Measurements from ENCODE around the gene HYAL3. TPM values are rescaled to one million over a fixed set of nuclear protein-coding genes. Genes with fewer than 3 reads are reported as not detected.

HYAL3 gene
- total and polyA plus RNA-seq, 2 of the 13 experiments (the other 11 are each of a cell fraction or from before 2014, with no cell fraction given): 5.5 to 10.4 TPM

DNA sequence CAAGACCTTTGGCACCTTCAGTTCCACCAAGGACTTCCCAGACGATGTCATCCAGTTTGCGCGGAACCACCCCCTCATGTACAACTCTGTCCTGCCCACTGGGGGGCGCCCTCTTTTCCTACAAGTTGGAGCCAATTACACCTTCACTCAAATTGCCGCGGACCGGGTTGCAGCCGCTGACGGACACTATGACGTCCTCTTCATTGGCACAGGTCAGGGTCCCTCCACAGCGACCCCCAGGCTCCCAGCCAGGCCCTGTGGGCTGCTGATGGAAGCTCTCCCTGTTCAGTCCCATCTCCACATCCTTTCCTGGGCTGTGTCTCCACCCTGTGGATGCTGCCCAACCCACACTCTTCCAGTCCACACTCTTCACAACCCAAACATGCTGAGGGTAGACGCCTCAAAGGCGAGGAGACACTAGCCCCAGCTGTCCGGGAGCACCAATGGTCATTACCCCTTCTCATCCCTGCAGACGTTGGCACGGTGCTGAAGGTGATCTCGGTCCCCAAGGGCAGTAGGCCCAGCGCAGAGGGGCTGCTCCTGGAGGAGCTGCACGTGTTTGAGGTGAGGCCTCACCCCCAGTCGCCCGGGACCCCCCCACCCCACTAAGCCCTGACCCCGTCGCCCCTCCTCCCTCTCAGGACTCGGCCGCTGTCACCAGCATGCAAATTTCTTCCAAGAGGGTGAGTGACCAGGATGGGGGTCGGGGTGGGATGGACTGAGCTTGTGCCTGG is 24.7 kb downstream of the HYAL3 start (continued):
- TF ChIP-seq ZFAT (CRISPR knock-in tag; conservative IDR thresholded peaks at IDR 0.05) (no peak), ZNF546 (CRISPR knock-in tag; conservative IDR thresholded peaks at IDR 0.05) (no peak), POLR2G (IDR thresholded peaks at IDR 0.05; ENCODE audit: low read depth, low read length) (0 out of 2 replicates have a peak, but pooled peaks have one; percentile 18), NPAS2 (CRISPR knock-in tag; IDR thresholded peaks at IDR 0.05; ENCODE audit: borderline replicate concordance) (no peak), ZNF615 (CRISPR knock-in tag; IDR thresholded peaks at IDR 0.05; ENCODE audit: borderline replicate concordance) (no peak), IKZF4 (CRISPR knock-in tag; IDR thresholded peaks at IDR 0.05; ENCODE audit: borderline replicate concordance, low read depth, not compliant biosample characterization) (no peak), BCL6 (CRISPR knock-in tag; IDR thresholded peaks at IDR 0.05) (no peak)
- TF ChIP-seq, protein P1, sequence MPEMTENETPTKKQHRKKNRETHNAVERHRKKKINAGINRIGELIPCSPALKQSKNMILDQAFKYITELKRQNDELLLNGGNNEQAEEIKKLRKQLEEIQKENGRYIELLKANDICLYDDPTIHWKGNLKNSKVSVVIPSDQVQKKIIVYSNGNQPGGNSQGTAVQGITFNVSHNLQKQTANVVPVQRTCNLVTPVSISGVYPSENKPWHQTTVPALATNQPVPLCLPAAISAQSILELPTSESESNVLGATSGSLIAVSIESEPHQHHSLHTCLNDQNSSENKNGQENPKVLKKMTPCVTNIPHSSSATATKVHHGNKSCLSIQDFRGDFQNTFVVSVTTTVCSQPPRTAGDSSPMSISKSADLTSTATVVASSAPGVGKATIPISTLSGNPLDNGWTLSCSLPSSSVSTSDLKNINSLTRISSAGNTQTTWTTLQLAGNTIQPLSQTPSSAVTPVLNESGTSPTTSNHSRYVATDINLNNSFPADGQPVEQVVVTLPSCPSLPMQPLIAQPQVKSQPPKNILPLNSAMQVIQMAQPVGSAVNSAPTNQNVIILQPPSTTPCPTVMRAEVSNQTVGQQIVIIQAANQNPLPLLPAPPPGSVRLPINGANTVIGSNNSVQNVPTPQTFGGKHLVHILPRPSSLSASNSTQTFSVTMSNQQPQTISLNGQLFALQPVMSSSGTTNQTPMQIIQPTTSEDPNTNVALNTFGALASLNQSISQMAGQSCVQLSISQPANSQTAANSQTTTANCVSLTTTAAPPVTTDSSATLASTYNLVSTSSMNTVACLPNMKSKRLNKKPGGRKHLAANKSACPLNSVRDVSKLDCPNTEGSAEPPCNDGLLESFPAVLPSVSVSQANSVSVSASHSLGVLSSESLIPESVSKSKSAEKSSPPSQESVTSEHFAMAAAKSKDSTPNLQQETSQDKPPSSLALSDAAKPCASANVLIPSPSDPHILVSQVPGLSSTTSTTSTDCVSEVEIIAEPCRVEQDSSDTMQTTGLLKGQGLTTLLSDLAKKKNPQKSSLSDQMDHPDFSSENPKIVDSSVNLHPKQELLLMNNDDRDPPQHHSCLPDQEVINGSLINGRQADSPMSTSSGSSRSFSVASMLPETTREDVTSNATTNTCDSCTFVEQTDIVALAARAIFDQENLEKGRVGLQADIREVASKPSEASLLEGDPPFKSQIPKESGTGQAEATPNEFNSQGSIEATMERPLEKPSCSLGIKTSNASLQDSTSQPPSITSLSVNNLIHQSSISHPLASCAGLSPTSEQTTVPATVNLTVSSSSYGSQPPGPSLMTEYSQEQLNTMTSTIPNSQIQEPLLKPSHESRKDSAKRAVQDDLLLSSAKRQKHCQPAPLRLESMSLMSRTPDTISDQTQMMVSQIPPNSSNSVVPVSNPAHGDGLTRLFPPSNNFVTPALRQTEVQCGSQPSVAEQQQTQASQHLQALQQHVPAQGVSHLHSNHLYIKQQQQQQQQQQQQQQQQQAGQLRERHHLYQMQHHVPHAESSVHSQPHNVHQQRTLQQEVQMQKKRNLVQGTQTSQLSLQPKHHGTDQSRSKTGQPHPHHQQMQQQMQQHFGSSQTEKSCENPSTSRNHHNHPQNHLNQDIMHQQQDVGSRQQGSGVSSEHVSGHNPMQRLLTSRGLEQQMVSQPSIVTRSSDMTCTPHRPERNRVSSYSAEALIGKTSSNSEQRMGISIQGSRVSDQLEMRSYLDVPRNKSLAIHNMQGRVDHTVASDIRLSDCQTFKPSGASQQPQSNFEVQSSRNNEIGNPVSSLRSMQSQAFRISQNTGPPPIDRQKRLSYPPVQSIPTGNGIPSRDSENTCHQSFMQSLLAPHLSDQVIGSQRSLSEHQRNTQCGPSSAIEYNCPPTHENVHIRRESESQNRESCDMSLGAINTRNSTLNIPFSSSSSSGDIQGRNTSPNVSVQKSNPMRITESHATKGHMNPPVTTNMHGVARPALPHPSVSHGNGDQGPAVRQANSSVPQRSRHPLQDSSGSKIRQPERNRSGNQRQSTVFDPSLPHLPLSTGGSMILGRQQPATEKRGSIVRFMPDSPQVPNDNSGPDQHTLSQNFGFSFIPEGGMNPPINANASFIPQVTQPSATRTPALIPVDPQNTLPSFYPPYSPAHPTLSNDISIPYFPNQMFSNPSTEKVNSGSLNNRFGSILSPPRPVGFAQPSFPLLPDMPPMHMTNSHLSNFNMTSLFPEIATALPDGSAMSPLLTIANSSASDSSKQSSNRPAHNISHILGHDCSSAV (CRISPR knock-in tag; IDR thresholded peaks at IDR 0.05; ENCODE audit: borderline replicate concordance): no peak
- TF ChIP-seq, protein P2, sequence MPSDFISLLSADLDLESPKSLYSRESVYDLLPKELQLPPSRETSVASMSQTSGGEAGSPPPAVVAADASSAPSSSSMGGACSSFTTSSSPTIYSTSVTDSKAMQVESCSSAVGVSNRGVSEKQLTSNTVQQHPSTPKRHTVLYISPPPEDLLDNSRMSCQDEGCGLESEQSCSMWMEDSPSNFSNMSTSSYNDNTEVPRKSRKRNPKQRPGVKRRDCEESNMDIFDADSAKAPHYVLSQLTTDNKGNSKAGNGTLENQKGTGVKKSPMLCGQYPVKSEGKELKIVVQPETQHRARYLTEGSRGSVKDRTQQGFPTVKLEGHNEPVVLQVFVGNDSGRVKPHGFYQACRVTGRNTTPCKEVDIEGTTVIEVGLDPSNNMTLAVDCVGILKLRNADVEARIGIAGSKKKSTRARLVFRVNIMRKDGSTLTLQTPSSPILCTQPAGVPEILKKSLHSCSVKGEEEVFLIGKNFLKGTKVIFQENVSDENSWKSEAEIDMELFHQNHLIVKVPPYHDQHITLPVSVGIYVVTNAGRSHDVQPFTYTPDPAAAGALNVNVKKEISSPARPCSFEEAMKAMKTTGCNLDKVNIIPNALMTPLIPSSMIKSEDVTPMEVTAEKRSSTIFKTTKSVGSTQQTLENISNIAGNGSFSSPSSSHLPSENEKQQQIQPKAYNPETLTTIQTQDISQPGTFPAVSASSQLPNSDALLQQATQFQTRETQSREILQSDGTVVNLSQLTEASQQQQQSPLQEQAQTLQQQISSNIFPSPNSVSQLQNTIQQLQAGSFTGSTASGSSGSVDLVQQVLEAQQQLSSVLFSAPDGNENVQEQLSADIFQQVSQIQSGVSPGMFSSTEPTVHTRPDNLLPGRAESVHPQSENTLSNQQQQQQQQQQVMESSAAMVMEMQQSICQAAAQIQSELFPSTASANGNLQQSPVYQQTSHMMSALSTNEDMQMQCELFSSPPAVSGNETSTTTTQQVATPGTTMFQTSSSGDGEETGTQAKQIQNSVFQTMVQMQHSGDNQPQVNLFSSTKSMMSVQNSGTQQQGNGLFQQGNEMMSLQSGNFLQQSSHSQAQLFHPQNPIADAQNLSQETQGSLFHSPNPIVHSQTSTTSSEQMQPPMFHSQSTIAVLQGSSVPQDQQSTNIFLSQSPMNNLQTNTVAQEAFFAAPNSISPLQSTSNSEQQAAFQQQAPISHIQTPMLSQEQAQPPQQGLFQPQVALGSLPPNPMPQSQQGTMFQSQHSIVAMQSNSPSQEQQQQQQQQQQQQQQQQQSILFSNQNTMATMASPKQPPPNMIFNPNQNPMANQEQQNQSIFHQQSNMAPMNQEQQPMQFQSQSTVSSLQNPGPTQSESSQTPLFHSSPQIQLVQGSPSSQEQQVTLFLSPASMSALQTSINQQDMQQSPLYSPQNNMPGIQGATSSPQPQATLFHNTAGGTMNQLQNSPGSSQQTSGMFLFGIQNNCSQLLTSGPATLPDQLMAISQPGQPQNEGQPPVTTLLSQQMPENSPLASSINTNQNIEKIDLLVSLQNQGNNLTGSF (CRISPR knock-in tag; IDR thresholded peaks at IDR 0.05): no peak
- TF ChIP-seq, protein P3, sequence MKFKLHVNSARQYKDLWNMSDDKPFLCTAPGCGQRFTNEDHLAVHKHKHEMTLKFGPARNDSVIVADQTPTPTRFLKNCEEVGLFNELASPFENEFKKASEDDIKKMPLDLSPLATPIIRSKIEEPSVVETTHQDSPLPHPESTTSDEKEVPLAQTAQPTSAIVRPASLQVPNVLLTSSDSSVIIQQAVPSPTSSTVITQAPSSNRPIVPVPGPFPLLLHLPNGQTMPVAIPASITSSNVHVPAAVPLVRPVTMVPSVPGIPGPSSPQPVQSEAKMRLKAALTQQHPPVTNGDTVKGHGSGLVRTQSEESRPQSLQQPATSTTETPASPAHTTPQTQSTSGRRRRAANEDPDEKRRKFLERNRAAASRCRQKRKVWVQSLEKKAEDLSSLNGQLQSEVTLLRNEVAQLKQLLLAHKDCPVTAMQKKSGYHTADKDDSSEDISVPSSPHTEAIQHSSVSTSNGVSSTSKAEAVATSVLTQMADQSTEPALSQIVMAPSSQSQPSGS (CRISPR knock-in tag; IDR thresholded peaks at IDR 0.05): peak; percentile 46; the same call in 1 of the 2 replicates
- TF ChIP-seq, protein P4, sequence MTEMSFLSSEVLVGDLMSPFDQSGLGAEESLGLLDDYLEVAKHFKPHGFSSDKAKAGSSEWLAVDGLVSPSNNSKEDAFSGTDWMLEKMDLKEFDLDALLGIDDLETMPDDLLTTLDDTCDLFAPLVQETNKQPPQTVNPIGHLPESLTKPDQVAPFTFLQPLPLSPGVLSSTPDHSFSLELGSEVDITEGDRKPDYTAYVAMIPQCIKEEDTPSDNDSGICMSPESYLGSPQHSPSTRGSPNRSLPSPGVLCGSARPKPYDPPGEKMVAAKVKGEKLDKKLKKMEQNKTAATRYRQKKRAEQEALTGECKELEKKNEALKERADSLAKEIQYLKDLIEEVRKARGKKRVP (CRISPR knock-in tag; IDR thresholded peaks at IDR 0.05): no peak
